Activated naive CD8-positive, alpha-beta T cell treated with anti-CD3 and anti-CD28 coated beads, Interleukin-2, amount 10 ng/mL, durations not matched to agents 7 days and 5 days (primary cell): Measurements from ENCODE around the gene KIAA0319L. TPM values are rescaled to one million over a fixed set of nuclear protein-coding genes. Genes with fewer than 3 reads are reported as not detected.
"Not testable (repeated sequence)": the region's sequence is repeated elsewhere in the genome, so short reads cannot be mapped to it uniquely, and the experiment has no call there.

ENCODE experiments used
- ATAC-seq: fragments of 150-1000 bp; cut with Tn5 transposase; one replicate; pipeline ENCODE4 v1.10.0; 2021; ENCODE audit warnings: low read depth, moderate library complexity
- POLR2A ChIA-PET: fragments of 350-600 bp; sonication (Branson Sonifier 250); formaldehyde crosslinking; loops from one replicate; lab custom pipeline; 2021; ENCODE audit warnings: antibody characterized with exemption; lab: Charles Lee
- DNase-seq: peaks from one replicate; pipeline ENCODE4 v3.0.0; 2021
- H3K27ac Mint-ChIP-seq: one replicate; pipeline ENCODE4 v1.8.0; 2022; ENCODE audit warnings: mild to moderate bottlenecking, mixed read lengths
- H3K27me3 Mint-ChIP-seq: one replicate; pipeline ENCODE4 v1.8.0; 2022; ENCODE audit warnings: mild to moderate bottlenecking, moderate library complexity, mixed read lengths
- H3K36me3 Mint-ChIP-seq: one replicate; pipeline ENCODE4 v1.8.0; 2021; ENCODE audit warnings: mild to moderate bottlenecking, mixed read lengths
- H3K4me1 Mint-ChIP-seq: one replicate; pipeline ENCODE4 v1.8.0; 2021; ENCODE audit warnings: mixed read lengths
- H3K4me3 Mint-ChIP-seq: one replicate; pipeline ENCODE4 v1.8.0; 2022; ENCODE audit warnings: mild to moderate bottlenecking, moderate library complexity, mixed read lengths
- H3K9me3 Mint-ChIP-seq: one replicate; pipeline ENCODE4 v1.8.0; 2021; ENCODE audit warnings: mixed read lengths
- total RNA-seq, 2 experiments: library from RNA; stranded (reverse); gene quantifications; one replicate each; pipeline ENCODE4 v1.2.3, GENCODE V29; 2021

The KIAA0319L gene
- total RNA-seq, 2 experiments from 2014 or later: 49.8 to 51.8 TPM

DNA sequence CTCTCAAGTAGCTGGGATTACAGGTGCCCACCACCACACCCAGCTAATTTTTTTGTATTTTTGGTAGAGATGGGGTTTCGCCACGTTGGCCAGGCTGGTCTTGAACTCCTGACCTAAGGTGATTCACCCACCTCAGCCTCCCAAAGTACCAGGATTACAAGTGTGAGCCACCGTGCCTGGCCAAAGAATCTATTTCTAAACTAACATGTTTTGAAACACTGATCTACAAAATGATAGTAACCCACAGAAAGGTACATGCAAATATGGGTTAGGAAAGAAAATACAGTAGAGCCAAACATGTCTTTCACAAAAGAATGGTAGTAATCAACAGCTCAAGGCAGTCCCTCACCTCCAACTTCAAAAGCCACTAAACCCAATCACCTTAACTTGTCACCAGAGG is 84.0 kb downstream of the KIAA0319L start:
- POLR2A ChIA-PET, H3K9me3 Mint-ChIP-seq, H3K4me3 Mint-ChIP-seq, H3K27ac Mint-ChIP-seq, ATAC-seq, H3K27me3 Mint-ChIP-seq, H3K4me1 Mint-ChIP-seq, DNase-seq: not testable (repeated sequence)
- H3K36me3 Mint-ChIP-seq: peaks cover 39% of the 10 kb centered on the region

DNA sequence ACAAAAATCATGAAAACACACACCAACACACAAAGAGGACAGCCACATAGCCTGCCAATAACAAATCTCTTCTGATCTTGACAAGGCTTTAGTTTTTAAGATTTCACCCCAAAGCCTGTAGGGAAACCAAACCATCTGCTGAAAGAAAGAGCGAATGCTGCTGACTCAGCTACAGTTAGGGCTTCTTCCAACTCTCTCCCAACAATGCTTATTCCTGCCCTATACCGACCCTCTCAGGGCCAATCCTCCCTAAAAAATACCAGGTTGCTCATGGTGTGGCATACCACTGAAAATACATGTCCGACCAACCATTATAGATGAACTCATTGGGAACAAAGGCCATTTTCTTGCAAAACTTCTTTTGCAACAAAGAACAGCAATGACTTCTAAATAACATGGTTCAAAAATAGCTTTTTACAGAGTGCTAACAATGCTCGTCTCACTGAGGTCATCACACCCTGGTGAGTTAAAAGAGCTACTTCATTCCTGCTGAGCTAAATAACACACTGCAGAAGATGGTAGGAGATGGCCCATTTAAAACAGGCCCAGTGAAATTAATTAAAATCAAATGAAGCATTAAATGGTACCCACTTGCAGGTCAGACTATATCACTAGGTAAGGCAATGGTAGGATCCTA is 86.1 kb downstream of the KIAA0319L start:
- Mint-ChIP-seq H3K9me3 (no peaks in the 10 kb centered on the region), H3K4me1 (no peaks in the 10 kb centered on the region), H3K27ac (no peak overlapping the region), H3K36me3 (peaks cover 39% of the 10 kb centered on the region), H3K27me3 (no peaks in the 10 kb centered on the region), H3K4me3 (no peak overlapping the region)
- POLR2A ChIA-PET: no interaction called here
- DNase-seq (no peak), ATAC-seq (no peak)

DNA sequence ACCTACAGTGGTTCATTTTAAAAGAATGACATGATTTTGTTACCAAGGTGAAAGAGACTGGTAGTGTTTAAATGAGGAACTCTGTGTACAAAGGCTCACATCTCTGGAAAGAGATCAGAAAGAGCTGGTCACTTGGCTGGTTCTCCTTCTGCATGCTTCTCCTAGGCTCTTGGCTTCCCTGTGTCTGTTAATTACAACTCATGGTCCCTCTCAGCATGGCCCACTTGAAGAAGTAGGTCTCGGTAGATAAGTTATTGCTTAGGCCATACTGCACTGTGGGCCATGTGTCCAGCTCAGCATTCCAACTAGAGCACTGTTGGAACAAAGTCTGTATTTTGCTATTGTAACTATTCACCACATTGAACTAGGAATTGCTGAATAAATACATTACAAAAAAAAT is 91.1 kb downstream of the KIAA0319L start:
- Mint-ChIP-seq H3K4me3 (no peak overlapping the region), H3K9me3 (peaks cover 14% of the 10 kb centered on the region), H3K4me1 (peaks cover 2% of the 10 kb centered on the region), H3K27me3 (no peaks in the 10 kb centered on the region), H3K36me3 (peaks cover 62% of the 10 kb centered on the region), H3K27ac (no peak overlapping the region)
- ATAC-seq (no peak), DNase-seq (no peak)
- POLR2A ChIA-PET: no interaction called here

DNA sequence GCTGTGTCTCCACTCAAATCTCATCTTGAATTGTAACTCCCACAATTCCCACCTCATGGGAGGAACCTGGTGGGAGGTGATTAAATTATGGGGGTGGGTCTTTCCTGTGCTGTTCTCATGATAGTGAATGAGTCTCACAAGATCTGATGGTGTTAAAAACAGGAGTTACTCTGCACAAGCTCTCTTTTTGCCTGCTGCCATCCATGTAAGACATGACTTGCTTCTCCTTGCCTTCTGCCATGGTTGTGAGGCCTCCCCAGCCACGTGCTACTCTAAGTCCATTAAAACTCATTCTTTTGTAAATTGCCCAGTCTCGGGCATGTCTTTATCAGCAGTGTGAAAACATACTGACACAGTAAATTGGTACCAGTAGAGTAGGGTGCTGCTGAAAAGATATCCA is 93.5 kb downstream of the KIAA0319L start:
- POLR2A ChIA-PET, H3K27me3 Mint-ChIP-seq, H3K4me3 Mint-ChIP-seq, ATAC-seq, H3K4me1 Mint-ChIP-seq, H3K27ac Mint-ChIP-seq, DNase-seq: not testable (repeated sequence)
- Mint-ChIP-seq H3K9me3 (peaks cover 14% of the 10 kb centered on the region), H3K36me3 (peaks cover 53% of the 10 kb centered on the region)

DNA sequence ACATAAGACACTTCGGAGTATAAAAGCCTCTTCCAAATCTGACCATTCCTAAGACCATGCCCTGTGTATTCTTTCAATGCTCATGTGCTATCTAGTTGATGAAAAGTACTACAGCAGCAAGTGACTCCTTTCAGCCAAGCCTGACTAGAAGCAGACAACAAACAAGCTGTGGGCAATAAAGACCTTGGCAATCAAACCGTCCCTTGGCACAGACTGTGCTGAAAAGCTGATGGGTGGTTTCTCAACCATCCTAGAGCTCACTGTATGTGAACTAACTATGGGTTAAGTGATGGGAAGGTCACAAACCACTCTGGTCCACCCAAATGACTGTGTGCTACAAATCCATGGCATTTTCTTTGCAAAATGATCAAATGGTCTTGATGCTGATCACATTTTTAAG is 94.0 kb downstream of the KIAA0319L start:
- POLR2A ChIA-PET: no interaction called here
- no peak overlapping the region for H3K4me3 Mint-ChIP-seq
- peaks cover 49% of the 10 kb centered on the region for H3K36me3 Mint-ChIP-seq
- no peaks in the 10 kb centered on the region for H3K27me3 Mint-ChIP-seq
- ATAC-seq (no peak), DNase-seq (no peak)
- peaks cover 2% of the 10 kb centered on the region for H3K4me1 Mint-ChIP-seq
- peaks cover 14% of the 10 kb centered on the region for H3K9me3 Mint-ChIP-seq
- no peak overlapping the region for H3K27ac Mint-ChIP-seq

DNA sequence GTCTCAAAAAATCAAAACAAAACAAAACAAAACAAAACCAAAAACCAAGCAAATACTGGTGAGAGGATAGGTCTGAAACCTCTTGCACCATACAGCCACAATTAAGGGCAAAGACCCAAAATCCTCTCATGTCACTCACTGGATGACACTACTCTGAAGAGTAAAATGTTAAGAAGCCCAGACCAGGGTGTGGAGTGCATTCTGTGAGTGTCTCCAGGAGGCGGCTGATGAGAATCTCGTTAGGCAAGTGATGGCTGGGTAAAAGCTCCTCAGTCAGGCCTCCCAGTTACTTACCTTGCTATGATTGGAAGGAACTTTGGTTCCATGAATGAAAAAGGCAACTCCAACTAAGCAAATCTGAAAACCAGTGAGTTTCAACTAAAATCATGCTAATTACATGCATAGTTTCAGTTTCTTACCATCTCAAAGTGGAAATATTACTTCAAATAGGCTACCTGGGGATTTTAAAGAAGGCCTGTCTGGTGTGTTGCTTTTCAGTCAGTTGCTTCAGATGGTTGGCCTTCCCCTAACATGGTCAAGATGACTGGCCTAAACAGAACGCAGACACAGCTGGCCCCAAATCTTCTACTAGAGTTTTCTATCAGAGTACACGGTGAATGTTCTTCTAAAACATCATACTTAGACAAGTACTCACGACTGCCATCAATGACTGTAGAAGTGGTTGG is 95.1 kb downstream of the KIAA0319L start:
- Mint-ChIP-seq H3K27me3 (no peaks in the 10 kb centered on the region), H3K36me3 (peaks cover 44% of the 10 kb centered on the region), H3K27ac (no peak overlapping the region), H3K4me3 (no peak overlapping the region), H3K9me3 (peaks cover 14% of the 10 kb centered on the region), H3K4me1 (peaks cover 2% of the 10 kb centered on the region)
- POLR2A ChIA-PET: no interaction called here
- DNase-seq (no peak), ATAC-seq (no peak)

DNA sequence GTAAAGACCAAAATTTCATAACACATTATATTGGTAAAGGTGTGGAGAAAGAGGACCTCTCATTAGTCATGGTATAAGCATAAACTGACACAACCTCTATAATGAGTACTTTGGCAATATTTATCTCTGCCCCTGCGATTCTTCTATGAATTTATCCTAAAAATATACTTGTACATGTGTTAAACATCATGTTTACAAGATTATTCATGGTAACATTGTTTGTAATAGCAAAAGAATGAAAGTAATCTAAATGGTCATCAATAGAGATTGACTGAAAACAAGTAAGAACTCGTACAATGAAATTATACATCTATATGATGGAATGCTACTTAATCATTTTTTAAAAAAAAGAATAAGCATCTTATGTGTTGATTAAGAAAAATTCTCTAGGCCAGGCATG is 96.4 kb downstream of the KIAA0319L start:
- POLR2A ChIA-PET: no interaction called here
- Mint-ChIP-seq H3K4me1 (peaks cover 2% of the 10 kb centered on the region), H3K9me3 (peaks cover 11% of the 10 kb centered on the region), H3K36me3 (peaks cover 35% of the 10 kb centered on the region), H3K27me3 (no peaks in the 10 kb centered on the region), H3K4me3 (no peak overlapping the region), H3K27ac (no peak overlapping the region)
- no peak for DNase-seq
- no peak for ATAC-seq

DNA sequence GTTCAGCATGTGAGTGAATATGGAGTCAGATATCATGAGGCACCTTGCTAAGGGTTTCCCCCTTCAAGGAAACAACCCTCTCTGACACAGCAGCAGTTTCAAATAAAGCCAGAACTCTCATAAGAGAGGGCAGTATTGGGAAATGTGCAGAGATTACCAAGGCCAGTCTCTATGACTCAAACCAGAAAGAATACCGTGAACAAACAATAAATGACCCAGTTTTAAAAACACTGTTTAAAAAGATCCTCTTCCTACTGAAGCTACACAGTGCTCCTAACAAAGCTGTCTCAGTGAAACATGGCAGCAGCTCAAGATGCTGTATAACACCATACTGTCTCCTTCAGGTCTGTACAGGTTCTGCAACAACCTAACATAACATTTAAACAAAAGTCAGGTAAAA is 102.6 kb downstream of the KIAA0319L start:
- POLR2A ChIA-PET: interaction anchor here (0.6 kb wide), 1 partner anchor 316 kb away, joined by 3 read pairs; no protein-coding TSS in a partner anchor
- H3K27me3 Mint-ChIP-seq: no peaks in the 10 kb centered on the region
- H3K9me3 Mint-ChIP-seq: no peaks in the 10 kb centered on the region
- DNase-seq: no peak
- peaks cover 7% of the 10 kb centered on the region for H3K4me1 Mint-ChIP-seq
- ATAC-seq: no peak
- peaks cover 3% of the 10 kb centered on the region for H3K36me3 Mint-ChIP-seq
- no peak overlapping the region for H3K27ac Mint-ChIP-seq
- H3K4me3 Mint-ChIP-seq: no peak overlapping the region

DNA sequence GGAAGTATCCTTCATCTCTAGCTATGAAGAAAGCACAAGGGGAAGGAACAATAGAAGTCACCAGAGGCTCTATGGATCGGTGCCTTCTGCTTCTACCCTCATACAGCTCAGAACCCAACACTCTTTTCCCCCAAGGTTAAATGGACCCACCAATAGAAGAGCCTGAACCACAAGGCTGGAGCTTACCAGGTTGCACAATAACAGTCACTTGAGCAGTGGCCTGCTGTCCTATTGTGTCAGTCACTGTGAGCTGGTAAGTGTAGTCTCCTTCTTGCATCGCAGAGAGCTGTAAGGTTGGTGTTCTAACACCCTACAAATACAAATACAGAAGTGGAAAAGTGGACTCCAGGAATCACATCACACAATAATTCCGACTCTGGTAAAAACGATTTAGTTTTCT is 103.0 kb downstream of the KIAA0319L start:
- peaks cover 3% of the 10 kb centered on the region for H3K36me3 Mint-ChIP-seq
- no peak overlapping the region for H3K4me3 Mint-ChIP-seq
- ATAC-seq (no peak), DNase-seq (no peak)
- peaks cover 7% of the 10 kb centered on the region for H3K4me1 Mint-ChIP-seq
- H3K27me3 Mint-ChIP-seq: no peaks in the 10 kb centered on the region
- POLR2A ChIA-PET: no interaction called here
- H3K9me3 Mint-ChIP-seq: no peaks in the 10 kb centered on the region
- H3K27ac Mint-ChIP-seq: no peak overlapping the region

DNA sequence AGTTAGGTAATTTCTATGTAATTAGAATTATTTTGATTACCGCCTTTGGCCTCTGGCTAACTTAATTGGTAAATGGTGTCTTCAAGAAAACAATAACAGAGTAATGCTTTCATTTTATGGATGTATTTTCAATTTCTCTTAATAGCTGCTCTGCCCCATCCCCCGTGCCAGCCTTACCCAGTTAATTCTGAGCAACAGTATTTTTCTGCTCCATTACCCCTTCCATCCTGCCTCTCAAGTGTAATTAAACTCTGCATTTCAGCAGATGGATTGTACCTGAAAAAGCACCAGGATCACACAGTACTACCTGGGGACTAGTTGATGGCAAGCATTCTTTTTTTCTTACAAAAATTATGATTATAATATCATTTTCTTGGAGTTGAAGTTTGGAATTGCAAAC is 104.2 kb downstream of the KIAA0319L start:
- Mint-ChIP-seq H3K27me3 (no peaks in the 10 kb centered on the region), H3K4me1 (peaks cover 7% of the 10 kb centered on the region), H3K9me3 (no peaks in the 10 kb centered on the region), H3K4me3 (no peak overlapping the region), H3K27ac (no peak overlapping the region), H3K36me3 (peaks cover 3% of the 10 kb centered on the region)
- DNase-seq (no peak), ATAC-seq (no peak)
- POLR2A ChIA-PET: interaction anchor here (1.0 to 1.2 kb wide), 3 partner anchors 53 to 105 kb away, joined by 3 read pairs; partner anchors contain the start of genes KIAA0319L and NCDN

DNA sequence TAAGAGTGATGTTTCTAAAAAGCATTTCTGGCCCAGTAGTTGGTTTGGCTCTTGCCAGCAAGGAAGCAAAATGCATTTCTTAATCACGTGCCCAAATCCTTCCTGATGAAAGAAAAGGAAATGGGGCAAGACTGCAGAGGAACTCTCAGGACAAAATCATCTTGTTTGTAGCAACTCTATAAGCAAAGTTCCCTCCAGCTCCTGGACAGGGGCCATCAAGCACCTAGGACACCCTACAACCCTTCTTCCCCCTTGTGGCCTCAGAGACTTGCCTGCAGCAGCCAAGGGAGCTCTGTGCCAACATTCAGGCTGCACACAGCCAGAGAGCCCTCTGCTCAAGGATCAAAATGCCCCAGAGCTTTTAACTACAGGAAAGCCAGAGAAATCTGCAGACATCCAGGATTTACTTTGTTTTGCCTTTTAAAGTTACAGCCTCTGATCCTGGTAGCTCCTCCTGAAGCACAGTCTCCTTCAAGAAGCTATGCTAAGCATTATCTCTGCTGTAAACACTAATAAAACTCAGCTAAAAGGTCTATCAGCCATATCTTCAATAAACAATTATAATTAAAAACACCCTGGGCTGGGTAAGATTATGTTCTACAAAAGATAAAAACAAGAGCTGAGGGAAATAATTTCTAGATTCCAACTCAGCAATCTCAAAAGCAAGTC is 105.0 kb downstream of the KIAA0319L start:
- Mint-ChIP-seq H3K27me3 (no peaks in the 10 kb centered on the region), H3K9me3 (no peaks in the 10 kb centered on the region), H3K4me3 (no peak overlapping the region), H3K4me1 (peaks cover 11% of the 10 kb centered on the region), H3K36me3 (peaks cover 2% of the 10 kb centered on the region), H3K27ac (no peak overlapping the region)
- no peak for DNase-seq
- POLR2A ChIA-PET: interaction anchor here (1.1 to 2.3 kb wide), 6 partner anchors 53 to 113 kb away, joined by 3 to 10 read pairs (median 5); partner anchors contain the start of genes KIAA0319L and NCDN
- no peak for ATAC-seq

DNA sequence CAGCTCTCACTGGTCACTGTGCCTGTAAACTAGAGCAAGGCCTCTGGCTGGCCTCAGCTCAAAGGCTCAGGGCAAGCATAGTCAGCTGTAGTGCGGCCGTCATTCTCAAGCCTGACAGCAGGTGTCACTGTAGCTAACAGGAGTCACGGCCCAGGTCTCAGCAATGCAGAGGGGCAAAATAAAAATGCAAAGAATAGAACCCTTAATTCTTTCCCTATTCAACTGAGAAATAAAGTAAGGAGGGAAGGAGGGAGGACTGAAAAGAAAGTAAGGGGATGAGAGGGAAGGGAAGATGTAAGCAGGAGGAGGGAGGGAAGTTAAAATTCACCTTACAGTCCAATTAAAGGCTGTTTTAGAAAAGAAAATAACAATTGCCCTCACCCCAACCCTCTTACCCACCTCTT is 106.1 kb downstream of the KIAA0319L start:
- DNase-seq (peak; percentile 78), ATAC-seq (peak; percentile 84)
- H3K4me1 Mint-ChIP-seq: peaks cover 12% of the 10 kb centered on the region
- no peaks in the 10 kb centered on the region for H3K9me3 Mint-ChIP-seq
- no peak overlapping the region for H3K27ac Mint-ChIP-seq
- no peaks in the 10 kb centered on the region for H3K27me3 Mint-ChIP-seq
- POLR2A ChIA-PET: interaction anchor here (1.0 to 2.3 kb wide), 7 partner anchors 68 to 319 kb away, joined by 3 to 10 read pairs (median 4); partner anchors contain the start of genes CLSPN, KIAA0319L and NCDN
- H3K36me3 Mint-ChIP-seq: peaks cover 1% of the 10 kb centered on the region
- no peak overlapping the region for H3K4me3 Mint-ChIP-seq

DNA sequence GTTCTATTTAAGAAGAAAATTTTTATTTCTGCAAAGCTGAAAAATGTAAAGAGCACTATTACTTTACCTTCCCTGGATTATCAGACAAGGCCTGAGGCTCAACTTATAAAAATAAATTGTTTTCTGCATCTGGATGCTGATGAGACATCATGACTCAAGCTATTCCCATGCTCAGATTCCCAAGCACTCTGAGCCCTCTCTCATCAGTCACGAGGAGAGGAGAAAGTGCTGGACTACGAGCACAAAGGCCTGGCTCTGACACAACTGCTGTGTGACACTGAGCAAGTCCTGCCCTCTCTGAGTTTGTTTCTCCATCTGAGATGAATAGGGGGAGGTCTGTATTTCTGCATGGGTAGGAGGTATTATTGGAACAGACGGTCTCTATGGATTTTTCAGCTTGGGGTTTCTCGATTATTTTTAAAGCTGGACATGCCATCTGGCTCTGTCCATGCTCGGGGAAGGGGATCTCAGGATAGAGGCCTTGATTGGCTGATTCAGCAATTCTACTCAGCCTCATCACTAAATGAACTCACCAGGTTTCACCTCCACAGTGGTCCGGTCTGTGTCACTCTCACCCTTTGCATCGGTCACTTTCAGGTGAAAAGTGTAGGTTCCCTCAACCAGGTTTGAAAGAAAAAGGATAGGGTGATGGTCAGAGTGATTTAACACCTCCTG is 107.7 kb downstream of the KIAA0319L start:
- H3K9me3 Mint-ChIP-seq: no peaks in the 10 kb centered on the region
- no peak for DNase-seq
- H3K4me1 Mint-ChIP-seq: peaks cover 12% of the 10 kb centered on the region
- no peak for ATAC-seq
- H3K27ac Mint-ChIP-seq: no peak overlapping the region
- no peak overlapping the region for H3K4me3 Mint-ChIP-seq
- H3K27me3 Mint-ChIP-seq: no peaks in the 10 kb centered on the region
- POLR2A ChIA-PET: interaction anchor here (2.3 kb wide), 1 partner anchor 115 kb away, joined by 6 read pairs; no protein-coding TSS in a partner anchor
- peaks cover 1% of the 10 kb centered on the region for H3K36me3 Mint-ChIP-seq
